Heart right ventricle (tissue), 16 donors: ENCODE results near the gene DAB2IP. TPM values are rescaled to one million over a fixed set of nuclear protein-coding genes. Genes with fewer than 3 reads are reported as not detected.

Experiments used
- ATAC-seq, 8 donors: fragments of 200-7000 bp; cut with Tn5 transposase; one replicate each; pipeline ENCODE4 v1.9.1; 2020; ENCODE audit warnings: mild to moderate bottlenecking in 8 of 8, moderate library complexity in 8 of 8, moderate number of reproducible peaks in 1 of 8
- DNase-seq, 2 donors: peaks; one replicate each; pipeline ENCODE4 v3.0.0-alpha.2; 2020
- H3K27ac ChIP-seq, 10 donors: fragments of 200-600 bp; sonication (generic) in 2 of 10; one replicate each; pipeline versions ENCODE4 v1.5.0 to v1.8.0; 2020 to 2022; ENCODE audit warnings: mild to moderate bottlenecking in 3 of 10
- H3K27me3 ChIP-seq, 7 donors: fragments of 200-600 bp; one replicate each; pipeline ENCODE4 v1.8.0; 2021 to 2022; ENCODE audit warnings: mild to moderate bottlenecking in 2 of 7
- H3K36me3 ChIP-seq, 9 donors: fragments of 200-600 bp; sonication (generic) in 1 of 9; one replicate each; pipeline versions ENCODE4 v1.5.0 to v1.8.0; 2020 to 2022; ENCODE audit warnings: mild to moderate bottlenecking in 2 of 9
- H3K4me1 ChIP-seq, 9 donors: fragments of 200-600 bp; sonication (generic) in 1 of 9; one replicate each; pipeline versions ENCODE4 v1.5.0 to v1.8.0; 2020 to 2022; ENCODE audit warnings: mild to moderate bottlenecking in 4 of 9
- H3K4me3 ChIP-seq, 10 donors: fragments of 200-600 bp; sonication (generic) in 2 of 10; one replicate each; pipeline versions ENCODE4 v1.5.0 to v1.8.0; 2020 to 2022; ENCODE audit warnings: mild to moderate bottlenecking in 7 of 10, moderate library complexity in 2 of 10
- H3K9me3 ChIP-seq, 11 donors: fragments of 200-600 bp in 10 of 11; sonication (generic) in 2 of 11; one replicate each; pipeline versions ENCODE4 v1.5.0 to v1.8.0; 2013 to 2022; ENCODE audit warnings: mild to moderate bottlenecking in 2 of 11, control low read depth in 1 of 11, moderate library complexity in 1 of 11
- WGBS, 2 donors: extraction: QIAGEN DNeasy Blood & Tissue Kit; methylation state at CpG; one replicate each; pipeline ENCODE4 v1.1.7; 2013; ENCODE audit warnings: inconsistent platforms in 1 of 2; 5-methylcytosine and 5-hydroxymethylcytosine counted together
- intact Hi-C, 10 donors: fragments of 100-400 bp; cut with DNase I; formaldehyde crosslinking; loops; one replicate each; pipeline versions ENCODE4 v1.11.1 to v1.14.2; 2022
- polyA plus RNA-seq, 2 donors: library from polyadenylated mRNA; stranded (reverse); fragments of 200-250 nt; gene quantifications; one replicate each; pipeline ENCODE4 v1.2.3, GENCODE V29; 2013
- total RNA-seq, 10 donors: library from RNA; stranded (reverse); fragmentation: NEBNext Ultra II Directional in 3 of 10; extraction: Animal tissue kit (Norgen Biotek cat#: 25700) in 3 of 10; gene quantifications; one replicate each; pipeline versions ENCODE4 v1.2.1 to v1.2.4, GENCODE V29; 2021 to 2023
- TF ChIP-seq, protein P1 (sequence below), 9 donors: fragments of 200-600 bp; sonication (generic) in 2 of 9; IDR thresholded peaks; one replicate each; pipeline versions ENCODE4 v1.5.0 to v1.8.0; 2021 to 2022; ENCODE audit warnings: antibody characterized with exemption in 9 of 9, mild to moderate bottlenecking in 5 of 9, moderate library complexity in 1 of 9
- donor health status: Arrhythmogenic right ventricular cardiomyopathy.
- donor health status: ischemic (EF 13 %, LVEDD 7.1; RV severe dilation, severe dysfunction).
- donor health status: healthy with polysubstance abuse.
- donor health status: DM: no; HTN: yes; CAD: no.
- donor health status: DM: no; HTN: no; CAD: no.
- donor health status: ischemic (EF 25% LVEDD 6.9; RV normal size, moderate dysfunction).
- donor health status: ischemic (EF 25% LVEDD 5.7; RV mildly dilated, moderate dysfunction).
- donor health status: healthy.
- donor health status: DM: yes; HTN: yes; CAD: no.
- donor health status: Ischemic cardiomyopathy.
- donor health status: ischemic (EF 35%, LVEDD 5.7; RV mildly dilated, moderate dysfunction).
- donor health status: nonischemic (EF 11% LVEDD 7.7; RV severe dilation, severe dysfunction).
- donor health status: DM: yes; HTN: yes; CAD: no.
- donor health status: PGD.
- donor health status: ischemic (EF 29% LVEDD 5.4; RV normal size, mild dysfunction).
- donor health status: nonischemic (EF 23%, LVEDD 6.1; RV moderate dilation, normal function).

Gene DAB2IP
- total and polyA plus RNA-seq, 12 donors = 18.1 to 71.1 (median 52.8) TPM

DNA sequence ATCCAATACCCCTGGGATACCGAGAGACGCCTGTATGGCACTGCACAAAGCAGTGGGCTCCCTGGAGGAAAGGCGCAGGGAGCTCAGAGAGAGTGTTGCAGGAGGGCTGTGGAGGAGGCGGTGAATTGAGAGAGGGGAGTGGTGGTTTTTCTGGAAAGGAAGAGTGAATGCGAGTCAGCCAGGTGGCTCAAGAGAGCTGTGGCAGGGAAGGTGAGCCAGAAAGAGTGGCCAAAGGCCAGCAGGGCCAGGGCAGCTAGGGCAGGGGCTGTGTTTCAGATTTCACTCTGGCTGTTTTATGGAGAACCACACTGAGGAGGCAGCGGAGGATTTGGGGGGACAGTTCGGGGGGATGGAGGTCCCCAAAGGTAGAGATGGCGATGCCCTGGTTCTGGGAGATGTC is 13.0 kb upstream of the DAB2IP start:
- H3K9me3 ChIP-seq = no peaks in the 10 kb centered on the region
- TF ChIP-seq, protein P1, sequence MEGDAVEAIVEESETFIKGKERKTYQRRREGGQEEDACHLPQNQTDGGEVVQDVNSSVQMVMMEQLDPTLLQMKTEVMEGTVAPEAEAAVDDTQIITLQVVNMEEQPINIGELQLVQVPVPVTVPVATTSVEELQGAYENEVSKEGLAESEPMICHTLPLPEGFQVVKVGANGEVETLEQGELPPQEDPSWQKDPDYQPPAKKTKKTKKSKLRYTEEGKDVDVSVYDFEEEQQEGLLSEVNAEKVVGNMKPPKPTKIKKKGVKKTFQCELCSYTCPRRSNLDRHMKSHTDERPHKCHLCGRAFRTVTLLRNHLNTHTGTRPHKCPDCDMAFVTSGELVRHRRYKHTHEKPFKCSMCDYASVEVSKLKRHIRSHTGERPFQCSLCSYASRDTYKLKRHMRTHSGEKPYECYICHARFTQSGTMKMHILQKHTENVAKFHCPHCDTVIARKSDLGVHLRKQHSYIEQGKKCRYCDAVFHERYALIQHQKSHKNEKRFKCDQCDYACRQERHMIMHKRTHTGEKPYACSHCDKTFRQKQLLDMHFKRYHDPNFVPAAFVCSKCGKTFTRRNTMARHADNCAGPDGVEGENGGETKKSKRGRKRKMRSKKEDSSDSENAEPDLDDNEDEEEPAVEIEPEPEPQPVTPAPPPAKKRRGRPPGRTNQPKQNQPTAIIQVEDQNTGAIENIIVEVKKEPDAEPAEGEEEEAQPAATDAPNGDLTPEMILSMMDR (IDR thresholded peaks at IDR 0.05) = no peak
- no peak for ATAC-seq
- no peak overlapping the region for H3K27ac ChIP-seq
- no peak overlapping the region for H3K4me3 ChIP-seq
- H3K27me3 ChIP-seq = no peaks in the 10 kb centered on the region
- DNase-seq = no peak
- no peaks in the 10 kb centered on the region for H3K36me3 ChIP-seq
- 92 to 94% methylated on average over 8 of the region's 8 CpGs for WGBS, 2 donors
- peaks cover 17 to 92% (median 63%) of the 10 kb centered on the region in 9 donors for H3K4me1 ChIP-seq
- intact Hi-C loops = loop anchor here in 6 of 10 donors (5.0 to 10.0 kb wide), 7 partner anchors 39 to 354 kb away; no protein-coding TSS in a partner anchor

DNA sequence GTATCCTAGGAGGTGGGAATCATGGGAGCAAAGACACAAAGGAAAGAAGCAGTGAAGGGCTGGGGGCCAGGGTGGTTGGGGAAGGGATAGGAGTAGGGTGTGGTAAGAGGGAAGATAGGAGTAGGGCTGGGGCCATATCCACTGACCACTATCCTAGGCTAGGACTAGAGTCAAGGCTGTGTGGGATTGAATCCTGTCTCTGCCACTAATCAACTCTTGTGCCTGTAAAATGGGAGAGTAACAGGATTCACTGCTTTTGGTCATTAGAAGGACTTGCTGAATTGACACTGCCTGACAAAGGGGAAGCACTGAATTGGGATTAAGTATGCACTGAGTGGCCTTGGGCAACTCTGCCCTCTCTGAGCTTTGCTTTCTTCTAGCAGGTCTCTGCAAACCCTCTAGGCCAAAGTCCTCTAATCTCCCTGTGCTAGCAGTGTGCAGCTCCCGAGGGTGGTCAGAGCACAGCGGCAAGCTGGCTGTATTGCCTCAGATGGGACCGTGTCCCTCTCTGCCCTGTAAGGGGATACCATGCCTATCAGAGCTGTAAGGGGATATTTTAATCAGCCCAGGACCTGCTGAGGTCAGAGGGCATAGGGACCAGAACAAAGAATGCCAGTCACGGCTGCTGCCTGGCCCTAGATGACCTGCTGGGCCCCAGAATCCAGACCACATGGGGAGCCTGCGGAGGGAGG is 12.4 kb upstream of the DAB2IP start:
- H3K27ac ChIP-seq = no peak overlapping the region
- TF ChIP-seq, protein P1 (IDR thresholded peaks at IDR 0.05) = no peak
- intact Hi-C loops = loop anchor here in 6 of 10 donors (5.0 to 10.0 kb wide), 7 partner anchors 38 to 353 kb away; no protein-coding TSS in a partner anchor
- no peaks in the 10 kb centered on the region for H3K36me3 ChIP-seq
- ATAC-seq = no peak
- H3K4me1 ChIP-seq = peaks cover 16 to 90% (median 60%) of the 10 kb centered on the region in 9 donors
- no peak for DNase-seq
- no peaks in the 10 kb centered on the region for H3K9me3 ChIP-seq
- no peak overlapping the region for H3K4me3 ChIP-seq
- H3K27me3 ChIP-seq = no peaks in the 10 kb centered on the region
- WGBS, 2 donors = 90 to 96% methylated on average over 5 of the region's 5 CpGs

DNA sequence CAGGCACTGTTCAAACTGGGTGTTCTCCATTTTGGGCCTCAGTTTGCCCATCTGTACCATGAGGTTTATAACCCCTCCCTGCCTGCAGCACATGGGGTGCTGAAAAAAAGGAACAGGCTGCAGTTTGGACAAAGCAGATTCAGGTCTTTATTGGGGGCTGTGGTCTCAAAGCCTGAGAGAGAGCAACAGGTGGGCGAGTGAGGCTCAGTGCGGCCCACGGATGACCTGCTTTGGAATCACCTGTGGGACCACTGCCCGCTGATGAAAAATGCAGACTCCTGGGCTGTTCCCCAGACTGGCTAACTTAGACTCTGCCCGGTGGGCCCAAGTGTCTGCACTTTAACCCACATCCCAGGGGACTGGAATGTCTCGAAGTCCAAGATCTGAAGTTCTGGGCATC is 11.8 kb upstream of the DAB2IP start:
- peaks cover 14 to 90% (median 59%) of the 10 kb centered on the region in 9 donors for H3K4me1 ChIP-seq
- H3K9me3 ChIP-seq = no peaks in the 10 kb centered on the region
- no peaks in the 10 kb centered on the region for H3K27me3 ChIP-seq
- H3K36me3 ChIP-seq = no peaks in the 10 kb centered on the region
- H3K4me3 ChIP-seq = no peak overlapping the region
- DNase-seq (no peak), ATAC-seq (no peak)
- TF ChIP-seq, protein P1 (IDR thresholded peaks at IDR 0.05) = no peak
- intact Hi-C loops = loop anchor here in 8 of 10 donors (2.0 to 10.0 kb wide), 11 partner anchors 38 to 353 kb away; no protein-coding TSS in a partner anchor
- WGBS, 2 donors = 86 to 92% methylated on average over 6 of the region's 6 CpGs
- H3K27ac ChIP-seq = peak overlapping the region in 3 of 10 donors; percentile 47 to 79 (median 61)

DNA sequence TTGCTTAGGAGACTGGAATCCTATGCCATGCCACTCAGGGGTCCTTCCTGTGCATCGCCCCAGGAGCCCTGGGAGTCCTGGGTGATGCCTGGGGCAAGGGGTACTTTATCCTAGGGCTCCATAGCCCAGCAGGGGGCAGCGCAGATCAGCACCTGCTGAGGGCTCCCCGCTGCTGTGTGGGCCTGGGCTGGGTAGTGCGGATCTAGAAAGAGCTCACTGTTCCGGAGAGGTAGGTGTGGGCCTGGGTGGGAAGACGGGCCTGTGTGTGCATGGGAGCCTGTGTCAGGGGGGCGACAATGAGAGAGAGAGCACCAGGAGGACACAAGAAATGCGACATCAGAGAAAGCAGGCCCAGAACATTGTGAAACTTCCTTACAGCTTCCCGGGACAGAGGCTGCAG is 11.4 kb upstream of the DAB2IP start:
- Histone ChIP-seq H3K4me3 (no peak overlapping the region), H3K36me3 (no peaks in the 10 kb centered on the region), H3K4me1 (peaks cover 16 to 90% (median 61%) of the 10 kb centered on the region in 9 donors), H3K27me3 (no peaks in the 10 kb centered on the region), H3K27ac (peak overlapping the region in 9 of 10 donors; percentile 32 to 79 (median 47)), H3K9me3 (no peaks in the 10 kb centered on the region)
- 63 to 76% methylated on average over 9 of the region's 9 CpGs for WGBS, 2 donors
- ATAC-seq = peak; percentile 52 to 84 (median 74)
- TF ChIP-seq, protein P1 (IDR thresholded peaks at IDR 0.05) = peak; percentile 53 to 76 (median 68)
- peak; percentile 70 to 73 for DNase-seq
- intact Hi-C loops = loop anchor here in 6 of 10 donors (2.0 to 10.0 kb wide), 7 partner anchors 42 to 353 kb away; no protein-coding TSS in a partner anchor
